Common myeloid progenitor, CD34-positive (primary cell): ENCODE results near the gene CISH.

Experiments
- CTCF ChIA-PET: fragments of 350-600 bp; sonication (Branson Sonifier 250); formaldehyde crosslinking; loops from one replicate; lab custom pipeline; 2021; ENCODE audit warnings: antibody characterized with exemption; lab: Charles Lee
- POLR2A ChIA-PET: fragments of 350-600 bp; sonication (Branson Sonifier 250); formaldehyde crosslinking; loops from one replicate; lab custom pipeline; 2021; ENCODE audit warnings: antibody characterized with exemption; lab: Charles Lee
- DNase-seq, 3 donors: peaks; one replicate each; pipeline versions ENCODE4 v3.0.0 to v3.0.0-alpha.2; 2013
- H3K27ac ChIP-seq, 2 experiments: 1 replicate in 1 of 2; 2 replicates in 1 of 2; pipeline ENCODE4 v1.7.0; 2013; ENCODE audit warnings: inconsistent platforms in 2 of 2, low read length in 2 of 2, mild to moderate bottlenecking in 2 of 2, low read depth in 1 of 2, moderate library complexity in 1 of 2; ENCODE audit not compliant: severe bottlenecking in 2 of 2, insufficient read depth in 1 of 2, poor library complexity in 1 of 2
- H3K27me3 ChIP-seq, 5 experiments: replicated peaks in 2 of 5; 1 replicate in 3 of 5; 2 replicates in 2 of 5; pipeline versions ENCODE4 v1.6.1 to v1.7.0; 2013; ENCODE audit warnings: low read length in 4 of 5, mild to moderate bottlenecking in 2 of 5, moderate library complexity in 2 of 5, inconsistent platforms in 1 of 5; ENCODE audit not compliant: insufficient read depth in 5 of 5, control insufficient read depth in 4 of 5
- H3K36me3 ChIP-seq, 4 experiments: 1 replicate in 2 of 4; 2 replicates in 2 of 4; pipeline versions ENCODE4 v1.6.1 to v1.7.0; 2013; ENCODE audit warnings: low read length in 3 of 4, control low read depth in 1 of 4, mild to moderate bottlenecking in 1 of 4; ENCODE audit not compliant: control insufficient read depth in 4 of 4, insufficient read depth in 4 of 4
- H3K4me1 ChIP-seq, 4 experiments: 1 replicate in 3 of 4; 2 replicates in 1 of 4; pipeline versions ENCODE4 v1.6.1 to v1.7.1; 2013; ENCODE audit warnings: low read length in 3 of 4, mild to moderate bottlenecking in 3 of 4, control low read depth in 1 of 4, inconsistent platforms in 1 of 4, moderate library complexity in 1 of 4; ENCODE audit not compliant: control insufficient read depth in 4 of 4, insufficient read depth in 4 of 4; ENCODE audit errors: control extremely low read depth in 1 of 4
- H3K4me3 ChIP-seq, 7 experiments: 1 replicate in 4 of 7; 2 replicates in 3 of 7; pipeline versions ENCODE4 v1.5.1 to v1.7.0; 2013; ENCODE audit warnings: mild to moderate bottlenecking in 7 of 7, low read length in 6 of 7, moderate library complexity in 6 of 7, inconsistent platforms in 2 of 7, low read depth in 2 of 7, control low read depth in 1 of 7; ENCODE audit not compliant: insufficient read depth in 4 of 7, control insufficient read depth in 1 of 7; ENCODE audit errors: extremely low read depth in 1 of 7
- H3K9me3 ChIP-seq, 5 experiments: 1 replicate in 4 of 5; 2 replicates in 1 of 5; pipeline versions ENCODE4 v1.6.1 to v1.7.1; 2013; ENCODE audit warnings: low read length in 4 of 5, mild to moderate bottlenecking in 2 of 5, inconsistent platforms in 1 of 5, low read depth in 1 of 5, moderate library complexity in 1 of 5; ENCODE audit not compliant: control insufficient read depth in 4 of 5, insufficient read depth in 2 of 5; ENCODE audit errors: control extremely low read depth in 1 of 5
- WGBS: methylation state at CpG from one replicate; pipeline ENCODE4 v1.1.5; 2013; ENCODE audit not compliant: insufficient coverage; 5-methylcytosine and 5-hydroxymethylcytosine counted together

CISH gene

GRCh38 chr3:50607271-50608091 lies 4.1 kb downstream of the CISH start:
- 87% methylated on average over 29 of the region's 29 CpGs for WGBS
- no peak for DNase-seq
- peaks cover 2 to 85% (median 38%) of the 10 kb centered on the region in 4 experiments for H3K36me3 ChIP-seq
- POLR2A ChIA-PET = interaction anchor here (0.6 to 4.6 kb wide), 2 partner anchors 15 to 975 kb away, joined by 5 to 42 read pairs; no protein-coding TSS in a partner anchor
- H3K4me1 ChIP-seq = peaks cover 26 to 94% (median 91%) of the 10 kb centered on the region in 4 experiments
- CTCF ChIA-PET = interaction anchor here (1.1 to 40.1 kb wide), 6 partner anchors 8 to 36 kb away, joined by 4 to 799 read pairs (median 14); partner anchors contain the start of genes C3orf18 and HEMK1
- peak overlapping the region; percentile 59 to 92 for H3K27ac ChIP-seq
- peak overlapping the region in 5 of 7 experiments; percentile 8 to 92 (median 48) for H3K4me3 ChIP-seq
- no peaks in the 10 kb centered on the region for H3K27me3 ChIP-seq
- no peaks in the 10 kb centered on the region for H3K9me3 ChIP-seq

GRCh38 chr3:50606596-50606995 lies 5.0 kb downstream of the CISH start:
- POLR2A ChIA-PET = interaction anchor here (1.1 to 1.4 kb wide), 2 partner anchors 10 to 779 kb away, joined by 3 to 6 read pairs; partner anchors contain the start of gene MANF
- Histone ChIP-seq H3K27ac (peak overlapping the region; percentile 59 to 92), H3K4me3 (peak overlapping the region in 5 of 7 experiments; percentile 8 to 90 (median 48)), H3K27me3 (no peaks in the 10 kb centered on the region), H3K36me3 (peaks cover 2 to 90% (median 38%) of the 10 kb centered on the region in 4 experiments), H3K4me1 (peaks cover 26 to 98% (median 95%) of the 10 kb centered on the region in 4 experiments), H3K9me3 (no peaks in the 10 kb centered on the region)
- CTCF ChIA-PET = interaction anchor here (2.1 to 40.1 kb wide), 4 partner anchors 9 to 35 kb away, joined by 7 to 799 read pairs (median 234); partner anchors contain the start of genes C3orf18 and HEMK1
- WGBS = 2% methylated on average over 6 of the region's 6 CpGs
- DNase-seq = peak in 2 of 3 donors; percentile 53 to 60

GRCh38 chr3:50605901-50606326 lies 5.7 kb downstream of the CISH start:
- Histone ChIP-seq H3K36me3 (peaks cover 2 to 90% (median 38%) of the 10 kb centered on the region in 4 experiments), H3K27ac (peak overlapping the region; percentile 34 to 92), H3K27me3 (no peaks in the 10 kb centered on the region), H3K4me1 (peaks cover 26 to 100% (median 100%) of the 10 kb centered on the region in 4 experiments), H3K9me3 (no peaks in the 10 kb centered on the region), H3K4me3 (peak overlapping the region in 4 of 7 experiments; percentile 1 to 90 (median 55))
- no peak for DNase-seq
- WGBS = 75% methylated on average over 5 of the region's 5 CpGs
- ChIA-PET POLR2A (interaction anchor here (1.1 to 1.4 kb wide), 2 partner anchors 9 to 779 kb away, joined by 3 to 6 read pairs; partner anchors contain the start of gene MANF), CTCF (interaction anchor here (2.1 to 40.1 kb wide), 4 partner anchors 9 to 35 kb away, joined by 7 to 799 read pairs (median 234); partner anchors contain the start of genes C3orf18 and HEMK1)

GRCh38 chr3:50604628-50605588 lies 6.7 kb downstream of the CISH start:
- Histone ChIP-seq H3K9me3 (no peaks in the 10 kb centered on the region), H3K4me1 (peaks cover 19 to 100% (median 100%) of the 10 kb centered on the region in 4 experiments), H3K4me3 (peak overlapping the region in 2 of 7 experiments; percentile 23 to 44), H3K27ac (peak overlapping the region; percentile 34 to 92), H3K27me3 (no peaks in the 10 kb centered on the region), H3K36me3 (peaks cover 2 to 80% (median 38%) of the 10 kb centered on the region in 4 experiments)
- 65% methylated on average over 8 of the region's 14 CpGs for WGBS
- ChIA-PET CTCF (interaction anchor here (0.9 to 40.1 kb wide), 4 partner anchors 11 to 34 kb away, joined by 4 to 799 read pairs (median 234); partner anchors contain the start of genes C3orf18 and HEMK1), POLR2A (interaction anchor here (1.1 to 1.4 kb wide), 5 partner anchors 8 to 780 kb away, joined by 3 to 7 read pairs (median 3); partner anchors contain the start of genes HEMK1 and MANF)
- DNase-seq = peak in 2 of 3 donors; percentile 83 to 87

- ChIA-PET POLR2A (interaction anchor here (1.1 to 1.2 kb wide), 3 partner anchors 13 to 35 kb away, joined by 3 to 7 read pairs (median 3); partner anchors contain the start of gene HEMK1), CTCF (interaction anchor here (3.3 to 40.1 kb wide), 3 partner anchors 11 to 33 kb away, joined by 20 to 799 read pairs (median 449); partner anchors contain the start of genes C3orf18 and HEMK1)
- Histone ChIP-seq H3K4me1 (peaks cover 13 to 100% (median 100%) of the 10 kb centered on the region in 4 experiments), H3K27me3 (no peaks in the 10 kb centered on the region), H3K4me3 (peak overlapping the region in 1 of 7 experiments; percentile 14), H3K27ac (peak overlapping the region; percentile 17 to 92), H3K9me3 (no peaks in the 10 kb centered on the region), H3K36me3 (peaks cover 2 to 72% (median 35%) of the 10 kb centered on the region in 4 experiments)
- WGBS = 90% methylated on average over 5 of the region's 5 CpGs
- DNase-seq = no peak
Observed at GRCh38 chr3:50604110-50604621, 7.4 kb downstream of the CISH start.
